Gastrocnemius medialis (tissue), 4 donors: ENCODE data around the gene ARMC8.

ENCODE experiments used
- POLR2A ChIP-seq, 2 donors: fragments of 450-650 bp; IDR thresholded peaks; one replicate each; pipeline ENCODE4 v1.6.1; 2017; ENCODE audit warnings: antibody characterized with exemption in 2 of 2, mild to moderate bottlenecking in 2 of 2, moderate library complexity in 2 of 2
- TF ChIP-seq, protein P1 (sequence below), 5 experiments: fragments of 450-650 bp in 3 of 5; fragments of 200-600 bp in 2 of 5; sonication (generic) in 2 of 5; IDR thresholded peaks in 4 of 5; conservative IDR thresholded peaks in 1 of 5; 1 replicate in 4 of 5; 2 replicates in 1 of 5; pipeline ENCODE4 v1.5.1; 2016 to 2019; ENCODE audit warnings: antibody characterized with exemption in 5 of 5, mild to moderate bottlenecking in 3 of 5, moderate library complexity in 3 of 5

DNA sequence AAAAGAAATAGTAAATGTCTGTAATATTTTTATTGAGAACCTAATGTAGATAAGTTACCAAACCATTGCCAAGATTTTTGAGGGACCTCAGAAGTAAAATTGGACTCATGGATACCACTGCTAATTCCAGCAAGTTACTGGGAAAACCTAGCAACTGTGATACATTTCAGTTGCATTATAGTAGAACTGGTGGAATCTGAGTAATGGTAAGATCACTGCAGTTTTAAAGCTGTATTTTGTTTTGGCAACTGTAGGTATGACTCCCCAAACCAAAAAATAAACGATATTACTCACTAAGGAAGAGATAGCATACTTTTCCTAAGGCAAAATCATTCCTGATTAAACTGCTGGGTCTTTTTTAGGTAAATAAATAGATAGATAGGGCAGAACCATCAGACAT, 54.0 kb downstream of the ARMC8 start:
- TF ChIP-seq, protein P1, sequence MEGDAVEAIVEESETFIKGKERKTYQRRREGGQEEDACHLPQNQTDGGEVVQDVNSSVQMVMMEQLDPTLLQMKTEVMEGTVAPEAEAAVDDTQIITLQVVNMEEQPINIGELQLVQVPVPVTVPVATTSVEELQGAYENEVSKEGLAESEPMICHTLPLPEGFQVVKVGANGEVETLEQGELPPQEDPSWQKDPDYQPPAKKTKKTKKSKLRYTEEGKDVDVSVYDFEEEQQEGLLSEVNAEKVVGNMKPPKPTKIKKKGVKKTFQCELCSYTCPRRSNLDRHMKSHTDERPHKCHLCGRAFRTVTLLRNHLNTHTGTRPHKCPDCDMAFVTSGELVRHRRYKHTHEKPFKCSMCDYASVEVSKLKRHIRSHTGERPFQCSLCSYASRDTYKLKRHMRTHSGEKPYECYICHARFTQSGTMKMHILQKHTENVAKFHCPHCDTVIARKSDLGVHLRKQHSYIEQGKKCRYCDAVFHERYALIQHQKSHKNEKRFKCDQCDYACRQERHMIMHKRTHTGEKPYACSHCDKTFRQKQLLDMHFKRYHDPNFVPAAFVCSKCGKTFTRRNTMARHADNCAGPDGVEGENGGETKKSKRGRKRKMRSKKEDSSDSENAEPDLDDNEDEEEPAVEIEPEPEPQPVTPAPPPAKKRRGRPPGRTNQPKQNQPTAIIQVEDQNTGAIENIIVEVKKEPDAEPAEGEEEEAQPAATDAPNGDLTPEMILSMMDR (IDR thresholded peaks at IDR 0.05 in 4 of 5, conservative IDR thresholded peaks at IDR 0.05 in 1 of 5) = no peak
- no peak for TF ChIP-seq POLR2A (IDR thresholded peaks at IDR 0.05)
